MV-4-11 (cell line): ENCODE measurements around the gene TMEM207.
"Not testable (repeated sequence)": the region's sequence is repeated elsewhere in the genome, so short reads cannot be mapped to it uniquely, and the experiment has no call there.

Experiments
- DNase-seq: peaks from one replicate; lab custom pipeline; 2025; lab: John Stamatoyannopoulos, UW

TMEM207 gene

GRCh38 chr3:190449801-190450200, at the start of gene TMEM207:
TMEM207 (minus strand) TSS chr3:190449901; CDS start chr3:190449809, 92 bp downstream.
- no peak for DNase-seq

- no peak for DNase-seq
Measured at GRCh38 chr3:190499122-190499521, 49.4 kb upstream of the TMEM207 start.

- DNase-seq, result no peak
Measured at GRCh38 chr3:190498293-190498692, 48.6 kb upstream of the TMEM207 start.

GRCh38 chr3:190497811-190498210, 48.1 kb upstream of the TMEM207 start:
- no peak for DNase-seq

GRCh38 chr3:190496859-190497258, 47.2 kb upstream of the TMEM207 start:
- no peak for DNase-seq

- DNase-seq, result peak; percentile 70
Measured at GRCh38 chr3:190495796-190496195, 46.1 kb upstream of the TMEM207 start.

GRCh38 chr3:190495354-190495753, 45.7 kb upstream of the TMEM207 start:
- DNase-seq, result no peak

GRCh38 chr3:190494907-190495306, 45.2 kb upstream of the TMEM207 start:
- DNase-seq, result no peak

GRCh38 chr3:190492966-190493365, 43.3 kb upstream of the TMEM207 start:
- DNase-seq, result no peak

GRCh38 chr3:190492129-190492528, 42.4 kb upstream of the TMEM207 start:
- no peak for DNase-seq

- DNase-seq, result no peak
Measured at GRCh38 chr3:190491533-190492054, 41.9 kb upstream of the TMEM207 start.

- no peak for DNase-seq
Measured at GRCh38 chr3:190486908-190487607, 37.4 kb upstream of the TMEM207 start.

GRCh38 chr3:190486533-190486864, 36.8 kb upstream of the TMEM207 start:
- no peak for DNase-seq

- no peak for DNase-seq
Measured at GRCh38 chr3:190485830-190486532, 36.3 kb upstream of the TMEM207 start.

- no peak for DNase-seq
Measured at GRCh38 chr3:190481779-190482178, 32.1 kb upstream of the TMEM207 start.

- DNase-seq, result not testable (repeated sequence)
Measured at GRCh38 chr3:190473261-190473660, 23.6 kb upstream of the TMEM207 start.

GRCh38 chr3:190467922-190468321, 18.2 kb upstream of the TMEM207 start:
- no peak for DNase-seq

GRCh38 chr3:190458040-190458439, 8.3 kb upstream of the TMEM207 start:
- DNase-seq, result no peak

GRCh38 chr3:190456770-190457169, 7.1 kb upstream of the TMEM207 start:
- no peak for DNase-seq

GRCh38 chr3:190455828-190456227, 6.1 kb upstream of the TMEM207 start:
- no peak for DNase-seq

- no peak for DNase-seq
Measured at GRCh38 chr3:190448256-190448655, 1.4 kb downstream of the TMEM207 start.

- DNase-seq, result no peak
Measured at GRCh38 chr3:190446573-190447279, 3.0 kb downstream of the TMEM207 start.
